GM23248 (cell line): ENCODE measurements around the gene SLC11A1.

Experiments
- EZH2 ChIP-seq: fragments of 200-600 bp; sonication (generic); IDR thresholded peaks from 2 replicates; pipeline ENCODE4 v1.6.1; 2018; ENCODE audit warnings: antibody characterized with exemption, mild to moderate bottlenecking; ENCODE audit not compliant: insufficient read depth, poor library complexity, severe bottlenecking
- EZH2phosphoT487 ChIP-seq: fragments of 200-600 bp; sonication (generic); IDR thresholded peaks from 2 replicates; pipeline ENCODE4 v1.6.1; 2018; ENCODE audit warnings: antibody characterized with exemption, moderate library complexity, mild to moderate bottlenecking, low read depth; ENCODE audit not compliant: insufficient read depth

GRCh38 chr2:218343591-218343990 is 38.5 kb upstream of the SLC11A1 start:
- TF ChIP-seq EZH2 = no peak
- TF ChIP-seq EZH2phosphoT487 = no peak
